HG03045 (cell line): Measurements from ENCODE around the gene C11orf68.

ENCODE experiments used
- ATAC-seq: cut with Tn5 transposase; IDR thresholded peaks from one replicate; pipeline ENCODE4 v1.9.1; 2021; ENCODE audit warnings: mild to moderate bottlenecking, moderate library complexity; ENCODE audit not compliant: unreplicated experiment

Gene C11orf68

DNA sequence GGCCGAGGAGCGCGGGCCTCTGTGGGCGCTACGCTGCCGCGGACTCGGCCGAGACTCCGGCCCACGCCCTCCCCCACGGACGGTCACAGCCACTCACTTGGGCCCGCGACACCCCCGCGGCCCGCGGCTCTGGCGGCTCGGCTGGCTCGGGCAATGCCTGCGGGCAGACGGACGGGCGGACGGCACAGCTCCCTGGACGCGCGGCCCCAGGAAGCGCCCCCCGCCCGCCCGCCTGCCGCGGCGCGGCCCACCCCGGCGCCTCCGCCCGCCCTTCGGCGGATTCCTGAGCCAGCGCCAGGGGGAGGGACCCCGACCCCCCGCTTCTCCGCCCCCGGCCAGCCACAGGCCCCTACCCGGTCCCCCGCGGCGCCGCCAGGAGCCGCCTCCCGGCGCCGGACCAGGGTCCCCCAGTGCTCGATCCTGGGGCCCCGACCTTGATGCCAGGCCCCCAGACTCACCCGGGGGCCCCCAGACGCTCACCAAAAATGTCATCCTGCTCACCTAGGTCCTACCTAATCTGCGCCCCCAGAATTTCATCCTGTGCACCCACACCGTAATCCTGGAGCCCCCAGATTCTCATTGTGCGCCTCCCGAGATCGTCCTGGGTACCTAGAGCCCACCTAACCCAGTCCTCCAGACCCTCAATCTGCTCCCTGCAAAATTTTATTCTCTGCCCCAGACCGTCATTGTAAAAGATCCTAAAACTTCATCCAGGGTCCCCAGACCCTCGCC lies 46.1 kb downstream of the C11orf68 start, which contains the start of gene EFEMP2:
Gene EFEMP2, minus strand, starts transcription at position 215 of the 732 bp plus-strand sequence. CDS start 446 bp downstream, outside the sequence.
- no peak for ATAC-seq

DNA sequence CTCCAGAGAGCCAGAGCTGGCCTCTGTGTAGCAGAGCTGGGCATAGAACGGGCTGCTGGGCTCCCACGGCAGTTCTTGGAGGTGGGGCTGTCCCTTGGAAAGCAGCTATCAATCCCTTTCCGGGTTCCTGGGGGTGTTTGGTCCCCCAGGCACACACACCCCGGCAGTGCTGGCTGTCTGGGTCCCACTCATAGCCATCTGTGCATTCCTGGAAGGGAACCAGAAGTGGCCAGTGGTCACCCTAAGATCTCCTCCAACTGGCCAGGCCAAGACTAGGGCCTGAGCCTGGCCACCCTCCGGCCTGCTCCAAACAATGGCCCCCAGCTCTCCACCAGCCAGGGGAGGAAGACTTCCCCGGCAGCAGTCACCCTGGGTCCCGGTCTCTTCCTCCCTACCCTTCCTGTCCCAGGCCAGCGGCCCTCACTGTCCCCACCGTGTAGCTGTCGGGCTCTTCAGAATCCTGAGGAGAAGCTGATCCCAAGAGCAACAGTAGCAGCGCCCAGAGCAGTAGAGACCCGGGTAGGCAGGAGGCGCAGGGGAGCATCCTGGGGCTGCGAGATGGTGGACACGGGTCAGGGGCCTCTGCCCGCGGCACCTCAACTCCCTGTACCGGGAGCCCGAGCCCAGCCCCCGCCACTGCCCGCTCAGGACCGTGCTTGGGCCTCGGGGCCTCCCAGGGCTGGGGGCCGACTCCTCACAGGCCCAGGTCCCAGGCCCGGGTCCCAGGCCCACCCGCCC lies 46.9 kb downstream of the C11orf68 start:
- no peak for ATAC-seq

DNA sequence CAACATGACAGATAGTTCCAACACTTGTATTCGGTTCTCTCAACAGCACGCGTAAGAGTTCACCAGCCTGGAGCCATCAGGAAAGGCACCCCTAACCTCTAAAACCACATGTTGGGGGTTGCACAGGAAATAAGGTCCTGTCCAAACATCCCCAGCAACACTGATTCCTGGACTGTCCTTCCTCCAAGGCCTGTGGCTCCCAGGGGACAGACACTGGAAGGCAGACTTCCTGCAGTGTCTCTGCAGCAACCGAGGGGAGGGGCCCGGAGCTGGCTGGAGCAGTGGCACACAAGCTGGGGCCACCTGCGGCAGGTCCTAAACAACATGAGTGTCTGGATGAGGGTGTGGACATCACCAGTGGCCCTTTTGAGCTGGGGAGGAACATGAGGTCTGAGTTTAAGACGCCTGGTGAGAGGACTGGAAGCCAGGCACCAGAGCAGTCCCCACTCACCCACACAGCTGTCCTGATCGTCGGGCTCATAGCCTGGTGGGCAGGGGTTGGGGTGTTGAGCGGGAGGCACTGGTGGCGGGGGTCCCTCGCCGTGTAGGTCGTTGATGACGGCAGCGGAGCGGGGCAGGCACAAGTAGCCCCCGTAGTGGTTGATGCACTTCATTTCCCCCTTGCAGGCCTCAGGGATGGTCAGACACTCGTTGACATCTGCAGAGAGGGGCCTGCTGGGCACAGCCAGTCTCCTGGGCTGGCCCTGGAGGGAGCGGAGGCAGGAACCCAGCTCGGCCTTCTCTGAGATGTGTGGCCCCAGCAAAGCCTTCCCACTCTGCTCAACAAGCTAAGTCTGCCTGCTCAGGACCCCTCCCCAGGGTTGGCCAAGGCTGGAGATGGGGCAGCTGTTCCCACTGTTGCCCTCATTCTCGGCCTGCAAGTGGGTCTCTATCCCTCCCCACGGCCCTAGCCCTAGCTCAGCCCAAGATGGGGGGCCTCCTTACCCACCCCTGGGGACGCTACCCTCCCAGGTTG lies 47.9 kb downstream of the C11orf68 start:
- no peak for ATAC-seq

DNA sequence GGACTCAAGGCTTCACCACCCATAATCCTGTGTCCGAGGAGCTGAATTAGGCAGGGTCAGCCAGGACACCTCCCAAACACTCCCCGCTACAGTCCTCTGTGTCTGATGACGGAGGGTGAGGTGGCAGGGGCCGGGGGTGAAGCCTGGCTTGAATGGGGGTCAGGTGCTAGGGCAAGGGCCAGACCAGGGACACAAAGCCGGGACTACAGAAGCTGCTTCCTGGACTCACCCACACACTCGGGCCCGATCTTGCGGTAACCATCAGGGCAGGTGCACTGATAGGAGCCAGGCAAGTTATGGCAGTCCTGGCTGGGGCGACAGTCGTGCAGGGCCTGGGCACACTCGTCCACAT lies 48.6 kb downstream of the C11orf68 start:
- no peak for ATAC-seq

DNA sequence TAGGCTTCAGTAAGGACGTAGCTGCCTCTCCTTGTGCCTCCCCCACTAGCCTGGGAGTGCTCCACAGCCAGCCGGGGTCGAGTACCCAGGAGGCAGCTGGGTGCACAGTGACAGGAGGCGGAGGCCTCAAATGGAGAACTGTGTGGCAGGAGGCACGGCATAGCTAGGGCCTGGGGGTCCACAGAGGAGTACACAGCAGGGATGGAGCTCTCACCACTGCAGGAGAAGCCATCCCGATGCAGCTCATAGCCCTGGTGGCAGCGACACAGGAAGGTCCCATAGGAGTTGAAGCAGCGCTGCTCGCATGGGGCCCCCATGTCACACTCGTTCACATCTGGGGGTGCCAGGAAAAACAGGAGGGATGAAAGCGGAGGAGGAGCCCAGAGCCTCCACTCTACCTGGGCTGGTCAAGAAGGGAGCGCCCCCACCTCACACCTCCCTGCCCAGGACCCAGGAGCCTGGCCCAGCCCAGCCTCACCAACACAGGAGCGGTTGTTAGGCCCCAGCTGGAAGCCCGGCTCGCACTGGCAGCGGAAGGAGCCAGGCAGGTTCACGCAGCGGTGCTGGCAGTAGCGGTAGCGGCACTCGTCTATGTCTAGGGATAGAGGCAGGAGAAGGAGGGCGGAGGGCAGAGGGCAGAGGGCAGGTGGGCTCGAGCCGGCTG lies 49.1 kb downstream of the C11orf68 start:
- no peak for ATAC-seq

DNA sequence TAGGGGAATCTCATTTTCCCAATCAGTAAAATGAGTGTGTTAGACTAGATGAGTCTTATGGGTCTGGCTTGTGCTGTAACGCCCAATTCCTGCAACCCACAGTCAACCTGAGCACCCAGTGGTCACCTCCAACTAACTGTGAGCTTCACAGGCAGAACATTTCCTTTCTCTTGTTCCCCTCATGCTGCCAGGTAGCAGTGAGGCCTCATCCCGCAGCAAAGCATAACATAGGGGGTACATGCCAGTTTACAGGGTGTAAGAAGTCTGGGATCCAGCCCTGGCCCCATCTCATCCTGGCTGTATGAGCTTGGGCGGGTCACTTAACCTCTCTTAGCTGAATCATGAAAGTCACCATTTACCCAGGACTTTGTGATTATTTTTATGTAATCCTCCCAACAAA lies 50.0 kb downstream of the C11orf68 start:
- no peak for ATAC-seq

DNA sequence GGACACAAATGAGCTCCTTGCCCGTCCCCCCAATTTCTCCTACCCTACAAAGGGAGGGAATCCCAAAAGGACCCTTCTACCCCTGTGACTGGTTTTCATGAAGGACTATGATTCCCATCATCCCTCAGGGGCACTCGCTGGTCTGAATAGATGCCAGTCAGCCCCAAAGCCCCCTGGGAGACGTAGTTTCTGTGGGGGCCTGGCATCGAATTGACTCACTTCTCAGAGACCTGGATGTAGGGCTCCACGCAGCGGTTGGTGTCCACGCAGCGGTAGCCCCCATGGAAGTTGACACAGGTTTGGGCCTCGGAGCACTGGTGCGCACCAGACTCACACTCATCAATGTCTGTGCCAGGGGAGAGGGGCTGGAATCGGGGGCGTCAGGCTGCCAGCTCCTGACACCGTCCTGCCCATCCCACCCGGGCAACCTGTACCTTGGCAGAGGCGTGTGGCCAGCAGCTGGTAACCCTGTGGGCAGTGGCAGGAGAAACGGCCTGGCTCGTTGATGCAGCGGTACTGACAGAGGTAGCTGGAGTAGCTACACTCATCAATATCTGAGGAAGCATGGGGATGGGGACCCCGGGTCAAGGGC lies 50.7 kb downstream of the C11orf68 start:
- no peak for ATAC-seq

DNA sequence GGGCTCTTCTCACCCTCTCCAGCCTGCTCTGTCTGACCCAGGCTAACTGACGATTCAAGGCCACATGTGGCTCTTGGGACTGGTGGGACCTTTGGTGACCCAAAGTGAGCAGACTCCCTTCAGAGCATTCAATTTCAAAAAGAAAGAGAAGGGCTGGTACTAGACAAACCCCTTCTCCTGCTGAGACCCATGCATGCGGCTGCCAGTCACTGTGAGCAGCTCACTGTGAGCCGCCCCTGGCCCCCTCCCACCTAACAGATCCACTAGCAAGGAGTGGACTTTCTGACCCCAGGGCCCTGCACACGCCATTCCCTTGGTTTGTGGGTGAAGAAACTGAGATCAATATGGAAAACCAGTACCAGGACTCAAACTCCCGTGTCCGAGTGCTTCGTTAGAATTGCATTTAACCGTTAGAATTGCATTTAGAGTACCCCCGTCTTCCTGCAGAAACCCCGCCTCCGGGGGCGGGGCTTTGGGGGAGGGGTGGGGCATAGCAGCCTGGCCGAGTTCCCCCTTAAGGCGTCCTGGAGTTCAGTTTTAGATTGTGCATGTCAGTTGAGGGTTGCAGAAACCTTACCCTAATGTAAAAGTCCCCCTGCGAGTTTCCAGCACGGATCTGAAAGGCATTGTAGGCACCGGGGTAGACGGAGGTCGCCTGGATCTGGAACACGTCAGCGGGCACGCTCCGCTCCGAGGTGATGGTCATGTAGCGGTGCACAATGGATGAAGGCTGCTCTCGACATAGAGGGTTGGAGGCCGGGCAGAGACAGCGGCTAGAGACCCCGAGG lies 51.4 kb downstream of the C11orf68 start:
- no peak for ATAC-seq
